A549 (cell line): ENCODE measurements around the gene SFTPD. TPM values are rescaled to one million over a fixed set of nuclear protein-coding genes. Genes with fewer than 3 reads are reported as not detected.

ENCODE experiments used
- ATAC-seq, 2 experiments: fragments of 200-7000 bp in 1 of 2; fragments of >200 bp in 1 of 2; cut with Nextera tagmentation in 1 of 2; cut with Tn5 transposase in 1 of 2; 3 replicates each; pipeline versions ENCODE4 v1.8.0 to v1.9.1; 2018 to 2020; ENCODE audit warnings: mild to moderate bottlenecking in 1 of 2, moderate library complexity in 1 of 2
- CTCF ChIA-PET: fragments of 300-600 bp; sonication (Branson Sonifier 250); formaldehyde crosslinking; extraction: SDS; loops from one replicate; lab custom pipeline; 2021; ENCODE audit warnings: antibody characterized with exemption, inconsistent platforms; lab: Yijun Ruan, JAX
- POLR2A ChIA-PET: fragments of 350-600 bp; formaldehyde crosslinking; extraction: SDS; loops from one replicate; lab custom pipeline; 2021; ENCODE audit warnings: antibody characterized with exemption, inconsistent platforms; lab: Yijun Ruan, JAX
- DNase-seq, 2 experiments: peaks; one replicate each; pipeline versions ENCODE4 v3.0.0 to v3.0.0-alpha.2; 2011 to 2016; ENCODE audit warnings: low read depth in 1 of 2, low spot score in 1 of 2
- FAIRE-seq: peaks from 2 replicates; lab custom pipeline; 2011; peaks lifted over from hg19 to GRCh38; lab: Jason Lieb, UNC
- H3K27ac ChIP-seq, 2 experiments: fragments of >200 bp; sonication (Bioruptor Twin); formaldehyde crosslinking; 3 replicates each; pipeline ENCODE4 v1.5.1; 2016 to 2017
- H3K4me1 ChIP-seq: fragments of >200 bp; sonication (Bioruptor Twin); formaldehyde crosslinking; 3 replicates; pipeline ENCODE4 v1.6.1; 2016
- H3K4me2 ChIP-seq: fragments of >200 bp; sonication (Bioruptor Twin); formaldehyde crosslinking; 3 replicates; pipeline ENCODE4 v1.6.1; 2016
- H3K4me3 ChIP-seq: fragments of >200 bp; sonication (Bioruptor Twin); formaldehyde crosslinking; 3 replicates; pipeline ENCODE4 v1.5.1; 2016
- H3K9me3 ChIP-seq: fragments of >200 bp; sonication (Bioruptor Twin); formaldehyde crosslinking; 3 replicates; pipeline ENCODE4 v1.6.1; 2016
- BCL3 ChIP-seq: fragments of >200 bp; sonication (Bioruptor Twin); formaldehyde crosslinking; IDR thresholded peaks from 3 replicates; pipeline ENCODE4 v1.6.1; 2016
- CBX8 ChIP-seq: fragments of 200-600 bp; sonication (generic); IDR thresholded peaks from 2 replicates; pipeline ENCODE4 v1.6.1; 2016
- CHD4 ChIP-seq: fragments of 200-600 bp; sonication (generic); IDR thresholded peaks from 2 replicates; pipeline ENCODE4 v1.6.1; 2016; ENCODE audit warnings: antibody characterized with exemption, mild to moderate bottlenecking, borderline replicate concordance
- CTCF ChIP-seq: fragments of >200 bp; sonication (Bioruptor Twin); formaldehyde crosslinking; IDR thresholded peaks from 3 replicates; pipeline ENCODE4 v1.5.1; 2016
- EP300 ChIP-seq, 2 experiments: fragments of >200 bp; sonication (Bioruptor Twin); formaldehyde crosslinking; IDR thresholded peaks; 2 replicates in 1 of 2; 3 replicates in 1 of 2; pipeline ENCODE4 v1.6.1; 2016 to 2017
- FOSL2 ChIP-seq, 2 experiments: fragments of 450-650 bp in 1 of 2; fragments of >200 bp in 1 of 2; sonication (Bioruptor Twin) in 1 of 2; formaldehyde crosslinking; IDR thresholded peaks; 2 replicates each; pipeline versions ENCODE4 v1.5.0 to v1.6.1; 2016 to 2020; ENCODE audit warnings: mild to moderate bottlenecking in 1 of 2, moderate library complexity in 1 of 2
- HOXA7 ChIP-seq: fragments of 250-450 bp; sonication (Bioruptor Pico); IDR thresholded peaks from 2 replicates; pipeline ENCODE4 v1.5.0; 2020; ENCODE audit warnings: mild to moderate bottlenecking, moderate library complexity
- MAFK ChIP-seq: fragments of 450-650 bp; IDR thresholded peaks from 2 replicates; pipeline ENCODE4 v1.6.1; 2014; ENCODE audit not compliant: partially characterized antibody
- MAX ChIP-seq: IDR thresholded peaks from 2 replicates; pipeline ENCODE4 v1.6.1; 2012
- POLR2A ChIP-seq: IDR thresholded peaks from 2 replicates; pipeline ENCODE4 v1.6.1; 2012; ENCODE audit warnings: mild to moderate bottlenecking, low read length
- RAD21 ChIP-seq, 2 experiments: fragments of >200 bp in 1 of 2; sonication (Bioruptor Twin) in 1 of 2; formaldehyde crosslinking in 1 of 2; IDR thresholded peaks in 1 of 2; conservative IDR thresholded peaks in 1 of 2; 2 replicates in 1 of 2; 3 replicates in 1 of 2; pipeline ENCODE4 v1.6.1; 2012 to 2018; ENCODE audit warnings: inconsistent platforms in 1 of 2
- RARB ChIP-seq: fragments of 250-450 bp; sonication (Bioruptor Pico); IDR thresholded peaks from 2 replicates; pipeline ENCODE4 v1.8.0; 2021; ENCODE audit warnings: mild to moderate bottlenecking, moderate library complexity
- REST ChIP-seq: fragments of 200-600 bp; sonication (generic); IDR thresholded peaks from 2 replicates; pipeline ENCODE4 v1.6.1; 2016; ENCODE audit warnings: antibody characterized with exemption, mild to moderate bottlenecking, moderate library complexity
- RNF2 ChIP-seq: fragments of 200-600 bp; sonication (generic); IDR thresholded peaks from 2 replicates; pipeline ENCODE4 v1.6.1; 2016; ENCODE audit warnings: low read depth, mild to moderate bottlenecking, antibody characterized with exemption, moderate library complexity, borderline replicate concordance
- SMC3 ChIP-seq: fragments of >200 bp; sonication (Bioruptor Twin); formaldehyde crosslinking; IDR thresholded peaks from 3 replicates; pipeline ENCODE4 v1.6.1; 2018; ENCODE audit warnings: inconsistent platforms
- SREBF2 ChIP-seq: fragments of 450-650 bp; IDR thresholded peaks from 2 replicates; pipeline ENCODE4 v1.6.1; 2014; ENCODE audit warnings: mild to moderate bottlenecking, moderate library complexity
- WGBS: methylation state at CpG from one replicate; pipeline ENCODE4 v1.1.6; 2017; ENCODE audit errors: missing lambda C conversion rate; 5-methylcytosine and 5-hydroxymethylcytosine counted together
- polyA plus RNA-seq, 4 experiments: library from polyadenylated mRNA; depleted of rRNA in 3 of 4; stranded (reverse); fragments of >200 nt; fragmentation: RNase III in 1 of 4; extraction: RNeasy Plus Mini Kit Qiagen cat#74134 plus additional on column Dnase treatment in 1 of 4; gene quantifications; 2 replicates in 3 of 4; 3 replicates in 1 of 4; pipeline ENCODE4 v1.2.3, GENCODE V29; 2011 to 2017
- TF ChIP-seq, protein P1 (sequence below): fragments of >200 bp; sonication (Bioruptor Twin); formaldehyde crosslinking; IDR thresholded peaks from 2 replicates; pipeline ENCODE4 v1.6.1; 2016
- TF ChIP-seq, protein P2 (sequence below): fragments of 450-650 bp; IDR thresholded peaks from 2 replicates; pipeline ENCODE4 v1.6.1; 2014; ENCODE audit warnings: antibody characterized with exemption
- TF ChIP-seq, protein P3 (sequence below): IDR thresholded peaks from 2 replicates; pipeline ENCODE4 v1.6.1; 2012; ENCODE audit warnings: low read depth, borderline replicate concordance
- TF ChIP-seq, protein P4 (sequence below): fragments of 250-450 bp; sonication (Bioruptor Pico); IDR thresholded peaks from 2 replicates; pipeline ENCODE4 v1.5.0; 2021; ENCODE audit warnings: mild to moderate bottlenecking, moderate library complexity, borderline replicate concordance

SFTPD gene
- polyA plus RNA-seq, 2 of the 4 experiments (the other 2 are of a cell fraction), result 0.17 to 0.19 TPM

DNA sequence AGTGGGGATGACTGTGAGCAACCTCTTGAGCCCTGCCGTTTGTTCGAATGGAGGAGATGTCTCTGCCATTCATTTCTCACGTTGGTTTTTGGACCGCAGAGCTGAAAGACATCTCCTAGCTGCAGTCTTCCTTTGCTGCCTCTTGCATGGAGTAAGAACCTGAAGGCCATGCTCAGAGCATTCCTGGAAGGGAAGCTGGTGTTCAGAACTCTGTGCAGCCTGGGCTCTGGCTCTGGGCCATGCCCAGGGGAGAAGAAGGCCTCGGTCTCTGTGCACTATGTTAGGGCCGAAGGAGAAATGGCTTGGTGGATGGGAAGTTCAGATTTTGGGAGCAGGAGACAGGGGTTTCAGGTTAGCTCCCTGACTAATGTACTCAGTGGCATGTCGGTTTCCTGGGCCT is 22.9 kb downstream of the SFTPD start:
- no peaks in the 10 kb centered on the region for H3K4me1 ChIP-seq
- CTCF ChIA-PET, result interaction anchor here (1.2 to 1.8 kb wide), 4 partner anchors 18 to 389 kb away, joined by 3 to 6 read pairs (median 3); no protein-coding TSS in a partner anchor
- DNase-seq (no peak), FAIRE-seq (no peak), ATAC-seq (no peak)
- H3K9me3 ChIP-seq, result no peaks in the 10 kb centered on the region
- no peak overlapping the region for H3K4me3 ChIP-seq
- H3K4me2 ChIP-seq, result no peak overlapping the region
- TF ChIP-seq, protein P1, sequence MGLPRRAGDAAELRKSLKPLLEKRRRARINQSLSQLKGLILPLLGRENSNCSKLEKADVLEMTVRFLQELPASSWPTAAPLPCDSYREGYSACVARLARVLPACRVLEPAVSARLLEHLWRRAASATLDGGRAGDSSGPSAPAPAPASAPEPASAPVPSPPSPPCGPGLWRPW, result no peak
- TF ChIP-seq, protein P2, sequence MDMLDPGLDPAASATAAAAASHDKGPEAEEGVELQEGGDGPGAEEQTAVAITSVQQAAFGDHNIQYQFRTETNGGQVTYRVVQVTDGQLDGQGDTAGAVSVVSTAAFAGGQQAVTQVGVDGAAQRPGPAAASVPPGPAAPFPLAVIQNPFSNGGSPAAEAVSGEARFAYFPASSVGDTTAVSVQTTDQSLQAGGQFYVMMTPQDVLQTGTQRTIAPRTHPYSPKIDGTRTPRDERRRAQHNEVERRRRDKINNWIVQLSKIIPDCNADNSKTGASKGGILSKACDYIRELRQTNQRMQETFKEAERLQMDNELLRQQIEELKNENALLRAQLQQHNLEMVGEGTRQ, result no peak
- TF ChIP-seq POLR2A (no peak), HOXA7 (CRISPR knock-in tag) (no peak), RAD21 (conservative IDR thresholded peaks at IDR 0.05 in 1 of 2, IDR thresholded peaks at IDR 0.05 in 1 of 2) (no peak), BCL3 (no peak), MAFK (no peak), REST (no peak), SMC3 (no peak)
- H3K27ac ChIP-seq, result no peak overlapping the region
- 60% methylated on average over 7 of the region's 7 CpGs for WGBS
- POLR2A ChIA-PET, result no interaction called here

DNA sequence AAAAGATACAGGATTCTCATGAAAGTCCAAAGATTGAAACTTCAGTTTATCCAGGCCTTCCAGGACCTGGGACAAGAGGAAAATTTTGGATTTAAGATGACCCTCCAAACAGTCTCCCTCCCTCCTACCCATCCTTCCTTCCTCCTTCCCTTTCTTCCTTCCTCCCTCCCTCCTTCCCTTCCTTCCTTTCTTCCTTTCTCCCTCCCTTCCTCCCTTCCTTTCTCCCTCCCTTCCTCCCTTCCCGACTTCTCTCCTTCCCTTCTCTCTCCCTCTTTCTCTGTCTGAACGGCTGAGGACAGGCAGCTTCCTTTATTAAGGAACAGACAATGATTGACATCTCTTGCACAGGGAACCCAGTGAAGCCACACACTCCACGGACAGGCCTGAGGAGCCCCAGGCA is 23.3 kb downstream of the SFTPD start:
- 19% methylated on average over 3 of the region's 3 CpGs for WGBS
- Histone ChIP-seq H3K9me3 (no peaks in the 10 kb centered on the region), H3K4me2 (no peak overlapping the region), H3K27ac (no peak overlapping the region), H3K4me1 (no peaks in the 10 kb centered on the region), H3K4me3 (no peak overlapping the region)
- TF ChIP-seq RARB (CRISPR knock-in tag) (no peak), FOSL2 (IDR thresholded peaks at IDR 0.05) (no peak), FOSL2 (CRISPR knock-in tag; IDR thresholded peaks at IDR 0.05) (no peak), POLR2A (no peak), BCL3 (no peak), CHD4 (no peak), MAX (no peak), SREBF2 (no peak), EP300 (IDR thresholded peaks at IDR 0.05) (no peak)
- DNase-seq, result no peak
- no peak for ATAC-seq
- FAIRE-seq, result no peak
- CTCF ChIA-PET, result interaction anchor here (1.2 to 1.8 kb wide), 4 partner anchors 20 to 389 kb away, joined by 3 to 6 read pairs (median 3); no protein-coding TSS in a partner anchor
- POLR2A ChIA-PET, result no interaction called here

- POLR2A ChIA-PET, result no interaction called here
- ATAC-seq (no peak), FAIRE-seq (no peak), DNase-seq (no peak)
- Histone ChIP-seq H3K4me3 (no peak overlapping the region), H3K4me2 (no peak overlapping the region), H3K9me3 (no peaks in the 10 kb centered on the region), H3K27ac (no peak overlapping the region), H3K4me1 (no peaks in the 10 kb centered on the region)
- WGBS, result 58% methylated on average over 8 of the region's 8 CpGs
- CTCF ChIA-PET, result no interaction called here
- TF ChIP-seq CHD4 (no peak), RNF2 (no peak), SREBF2 (no peak), CBX8 (no peak), FOSL2 (IDR thresholded peaks at IDR 0.05) (no peak), FOSL2 (CRISPR knock-in tag; IDR thresholded peaks at IDR 0.05) (no peak), CTCF (no peak)
- TF ChIP-seq, protein P3, sequence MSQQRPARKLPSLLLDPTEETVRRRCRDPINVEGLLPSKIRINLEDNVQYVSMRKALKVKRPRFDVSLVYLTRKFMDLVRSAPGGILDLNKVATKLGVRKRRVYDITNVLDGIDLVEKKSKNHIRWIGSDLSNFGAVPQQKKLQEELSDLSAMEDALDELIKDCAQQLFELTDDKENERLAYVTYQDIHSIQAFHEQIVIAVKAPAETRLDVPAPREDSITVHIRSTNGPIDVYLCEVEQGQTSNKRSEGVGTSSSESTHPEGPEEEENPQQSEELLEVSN, result no peak
- TF ChIP-seq, protein P4, sequence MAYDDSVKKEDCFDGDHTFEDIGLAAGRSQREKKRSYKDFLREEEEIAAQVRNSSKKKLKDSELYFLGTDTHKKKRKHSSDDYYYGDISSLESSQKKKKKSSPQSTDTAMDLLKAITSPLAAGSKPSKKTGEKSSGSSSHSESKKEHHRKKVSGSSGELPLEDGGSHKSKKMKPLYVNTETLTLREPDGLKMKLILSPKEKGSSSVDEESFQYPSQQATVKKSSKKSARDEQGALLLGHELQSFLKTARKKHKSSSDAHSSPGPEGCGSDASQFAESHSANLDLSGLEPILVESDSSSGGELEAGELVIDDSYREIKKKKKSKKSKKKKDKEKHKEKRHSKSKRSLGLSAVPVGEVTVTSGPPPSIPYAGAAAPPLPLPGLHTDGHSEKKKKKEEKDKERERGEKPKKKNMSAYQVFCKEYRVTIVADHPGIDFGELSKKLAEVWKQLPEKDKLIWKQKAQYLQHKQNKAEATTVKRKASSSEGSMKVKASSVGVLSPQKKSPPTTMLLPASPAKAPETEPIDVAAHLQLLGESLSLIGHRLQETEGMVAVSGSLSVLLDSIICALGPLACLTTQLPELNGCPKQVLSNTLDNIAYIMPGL, result no peak
Measured at GRCh38 chr10:79923669-79924068, 25.2 kb downstream of the SFTPD start.
